HEK293 (cell line): ENCODE data around the gene KCTD17.
A peak's percentile ranks its signal among the peaks of the same experiment; 100 is the strongest.

Experiments used
- BCL11B ChIP-seq: fragments of 450-650 bp; formaldehyde crosslinking; IDR thresholded peaks from 2 replicates; pipeline ENCODE4 v1.5.1; 2016; ENCODE audit warnings: low read depth, missing biosample characterization, missing genetic modification characterization
- BCL6B ChIP-seq: fragments of 450-650 bp; formaldehyde crosslinking; IDR thresholded peaks from 2 replicates; pipeline ENCODE4 v1.5.1; 2017; ENCODE audit warnings: missing biosample characterization, missing genetic modification characterization
- FEZF1 ChIP-seq: fragments of 450-650 bp; formaldehyde crosslinking; IDR thresholded peaks from 2 replicates; pipeline ENCODE4 v1.5.1; 2016; ENCODE audit warnings: missing biosample characterization, missing genetic modification characterization
- KLF17 ChIP-seq: fragments of 450-650 bp; formaldehyde crosslinking; IDR thresholded peaks from 2 replicates; pipeline ENCODE4 v1.5.1; 2016; ENCODE audit warnings: missing biosample characterization, missing genetic modification characterization
- KLF7 ChIP-seq: fragments of 450-650 bp; formaldehyde crosslinking; IDR thresholded peaks from 2 replicates; pipeline ENCODE4 v1.5.1; 2016; ENCODE audit warnings: missing biosample characterization, missing genetic modification characterization, borderline replicate concordance
- PBX3 ChIP-seq: sonication (generic); formaldehyde crosslinking; IDR thresholded peaks from 2 replicates; pipeline ENCODE4 v1.8.1; 2022; ENCODE audit warnings: mild to moderate bottlenecking, moderate library complexity, missing genetic modification reagents
- PRDM1 ChIP-seq: fragments of 450-650 bp; formaldehyde crosslinking; IDR thresholded peaks from 2 replicates; pipeline ENCODE4; 2016; ENCODE audit warnings: missing biosample characterization, missing genetic modification characterization
- SP2 ChIP-seq: fragments of 450-650 bp; formaldehyde crosslinking; IDR thresholded peaks from 2 replicates; pipeline ENCODE4 v1.5.1; 2016; ENCODE audit warnings: missing biosample characterization, missing genetic modification characterization
- TSHZ1 ChIP-seq: fragments of 450-650 bp; formaldehyde crosslinking; IDR thresholded peaks from 2 replicates; pipeline ENCODE4 v1.5.1; 2016; ENCODE audit warnings: missing biosample characterization, missing genetic modification characterization, borderline replicate concordance
- ZBTB44 ChIP-seq: fragments of 450-650 bp; IDR thresholded peaks from 2 replicates; pipeline ENCODE4 v1.5.1; 2018; ENCODE audit warnings: missing biosample characterization, mild to moderate bottlenecking, missing genetic modification characterization
- ZBTB7A ChIP-seq: fragments of 450-650 bp; formaldehyde crosslinking; IDR thresholded peaks from 2 replicates; pipeline ENCODE4 v1.5.1; 2016; ENCODE audit warnings: low read depth, missing biosample characterization, missing genetic modification characterization
- ZEB2 ChIP-seq: fragments of 450-650 bp; formaldehyde crosslinking; IDR thresholded peaks from 2 replicates; pipeline ENCODE4 v1.5.1; 2016; ENCODE audit warnings: missing biosample characterization, missing genetic modification characterization
- ZFP3 ChIP-seq: fragments of 450-650 bp; formaldehyde crosslinking; IDR thresholded peaks from 2 replicates; pipeline ENCODE4 v1.5.1; 2016; ENCODE audit warnings: low read depth, missing biosample characterization, missing genetic modification characterization
- ZFP41 ChIP-seq: fragments of 450-650 bp; formaldehyde crosslinking; IDR thresholded peaks from 2 replicates; pipeline ENCODE4 v1.5.1; 2016; ENCODE audit warnings: missing biosample characterization, missing genetic modification characterization, borderline replicate concordance
- ZIC2 ChIP-seq: fragments of 450-650 bp; formaldehyde crosslinking; IDR thresholded peaks from 2 replicates; pipeline ENCODE4 v1.5.1; 2016; ENCODE audit warnings: missing biosample characterization, missing genetic modification characterization
- ZNF133 ChIP-seq: fragments of 450-650 bp; formaldehyde crosslinking; IDR thresholded peaks from 2 replicates; pipeline ENCODE4 v1.5.1; 2016; ENCODE audit warnings: missing biosample characterization, missing genetic modification characterization
- ZNF214 ChIP-seq: fragments of 450-650 bp; formaldehyde crosslinking; IDR thresholded peaks from 2 replicates; pipeline ENCODE4 v1.5.1; 2017; ENCODE audit warnings: missing biosample characterization, mild to moderate bottlenecking, missing genetic modification characterization, borderline replicate concordance
- ZNF350 ChIP-seq: fragments of 450-650 bp; formaldehyde crosslinking; IDR thresholded peaks from 2 replicates; pipeline ENCODE4 v1.5.0; 2017; ENCODE audit warnings: missing biosample characterization, mild to moderate bottlenecking, missing genetic modification characterization
- ZNF394 ChIP-seq: fragments of 450-650 bp; formaldehyde crosslinking; IDR thresholded peaks from 2 replicates; pipeline ENCODE4 v1.5.1; 2016; ENCODE audit warnings: missing biosample characterization, missing genetic modification characterization, mild to moderate bottlenecking, moderate library complexity, borderline replicate concordance
- ZNF518A ChIP-seq: fragments of 450-650 bp; formaldehyde crosslinking; conservative IDR thresholded peaks from 2 replicates; pipeline ENCODE4 v1.5.1; 2016; ENCODE audit warnings: low read depth, missing biosample characterization, missing genetic modification characterization
- ZNF521 ChIP-seq: fragments of 450-650 bp; formaldehyde crosslinking; IDR thresholded peaks from 2 replicates; pipeline ENCODE4 v1.5.1; 2017; ENCODE audit warnings: missing biosample characterization, mild to moderate bottlenecking, missing genetic modification characterization
- ZNF571 ChIP-seq: fragments of 450-650 bp; formaldehyde crosslinking; IDR thresholded peaks from 2 replicates; pipeline ENCODE4 v1.5.0; 2017; ENCODE audit warnings: missing biosample characterization, missing genetic modification characterization
- ZNF596 ChIP-seq: fragments of 450-650 bp; IDR thresholded peaks from 2 replicates; pipeline ENCODE4 v1.5.0; 2018; ENCODE audit warnings: missing biosample characterization, mild to moderate bottlenecking, missing genetic modification characterization, moderate library complexity
- ZNF660 ChIP-seq: fragments of 450-650 bp; IDR thresholded peaks from 2 replicates; pipeline ENCODE4 v1.5.1; 2018; ENCODE audit warnings: missing biosample characterization, mild to moderate bottlenecking, missing genetic modification characterization
- ZNF677 ChIP-seq: fragments of 450-650 bp; IDR thresholded peaks from 2 replicates; pipeline ENCODE4 v1.5.0; 2018; ENCODE audit warnings: missing biosample characterization, mild to moderate bottlenecking, missing genetic modification characterization, moderate library complexity

KCTD17 gene

GRCh38 chr22:37019309-37020191 lies 32.0 kb upstream of the KCTD17 start, which contains the start of the genes MPST and TST (continued):
- no peak for TF ChIP-seq ZNF518A (tag by site-specific recombination)
- no peak for TF ChIP-seq PRDM1 (tag by site-specific recombination)
- peak; percentile 74 for TF ChIP-seq ZIC2
- no peak for TF ChIP-seq ZNF571
- no peak for TF ChIP-seq ZNF350 (tag by site-specific recombination)
- TF ChIP-seq ZBTB7A (tag by site-specific recombination): no peak
- TF ChIP-seq BCL6B: no peak
- no peak for TF ChIP-seq ZNF214 (tag by site-specific recombination)
- no peak for TF ChIP-seq ZNF133 (tag by site-specific recombination)
- TF ChIP-seq KLF17 (tag by site-specific recombination): peak; percentile 79
- TF ChIP-seq TSHZ1 (tag by site-specific recombination): no peak; the same call in 1 of the 2 replicates
- TF ChIP-seq PBX3 (CRISPR knock-in tag): peak; percentile 24; the same call in 1 of the 2 replicates
- TF ChIP-seq ZNF394 (tag by site-specific recombination): no peak
- no peak for TF ChIP-seq ZFP41 (tag by site-specific recombination)
- TF ChIP-seq ZNF660 (tag by site-specific recombination): 0 out of 2 replicates have a peak, but pooled peaks have one; percentile 16
- peak; percentile 49; the same call in 1 of the 2 replicates for TF ChIP-seq ZEB2 (tag by site-specific recombination)
- no peak for TF ChIP-seq FEZF1 (tag by site-specific recombination)
- no peak for TF ChIP-seq ZNF596
- TF ChIP-seq ZBTB44 (tag by site-specific recombination): no peak
- no peak for TF ChIP-seq ZNF521 (tag by site-specific recombination)
- no peak for TF ChIP-seq KLF7
- no peak for TF ChIP-seq ZFP3 (tag by site-specific recombination)
- TF ChIP-seq BCL11B (tag by site-specific recombination): 0 out of 2 replicates have a peak, but pooled peaks have one; percentile 61
- TF ChIP-seq SP2 (tag by site-specific recombination): peak; percentile 44
- no peak; the same call in 1 of the 2 replicates for TF ChIP-seq ZNF677
